GM12878 (cell line): ENCODE data around the gene CTSA. TPM values are rescaled to one million over a fixed set of nuclear protein-coding genes. Genes with fewer than 3 reads are reported as not detected.

Source experiments
- ATF3 ChIP-seq: IDR thresholded peaks from 2 replicates; pipeline ENCODE4 v1.6.1; 2011; ENCODE audit warnings: low read depth, mild to moderate bottlenecking, low read length, moderate library complexity, borderline replicate concordance; ENCODE audit errors: extremely low read depth
- CBFB ChIP-seq: IDR thresholded peaks from 2 replicates; pipeline ENCODE4 v1.6.1; 2016; ENCODE audit warnings: antibody characterized with exemption, low read depth
- CBX3 ChIP-seq: fragments of 200-600 bp; sonication (generic); IDR thresholded peaks from 2 replicates; pipeline ENCODE4 v1.6.1; 2016; ENCODE audit warnings: low read depth, borderline replicate concordance
- CHD2 ChIP-seq: IDR thresholded peaks from 2 replicates; pipeline ENCODE4 v1.6.1; 2011; ENCODE audit warnings: low read depth, low read length, improper control_type of control experiment, borderline replicate concordance
- CREB1 ChIP-seq: IDR thresholded peaks from 2 replicates; pipeline ENCODE4 v1.6.1; 2012; ENCODE audit warnings: low read depth, mild to moderate bottlenecking, inconsistent platforms
- HDAC2 ChIP-seq: fragments of 200-600 bp; sonication (generic); IDR thresholded peaks from 2 replicates; pipeline ENCODE4 v1.6.1; 2017
- IRF4 ChIP-seq: IDR thresholded peaks from 2 replicates; pipeline ENCODE4 v1.6.1; 2011; ENCODE audit warnings: low read depth, low read length
- KLF5 ChIP-seq: fragments of 450-650 bp; IDR thresholded peaks from 2 replicates; pipeline ENCODE4 v1.6.1; 2014; ENCODE audit warnings: mild to moderate bottlenecking; ENCODE audit not compliant: partially characterized antibody
- MTA3 ChIP-seq: IDR thresholded peaks from 2 replicates; pipeline ENCODE4 v1.6.1; 2012; ENCODE audit warnings: low read length, inconsistent platforms, borderline replicate concordance
- MYB ChIP-seq: fragments of 150-350 bp; IDR thresholded peaks from 2 replicates; pipeline ENCODE4 v1.6.1; 2014; ENCODE audit warnings: mild to moderate bottlenecking, low read depth, low read length, borderline replicate concordance
- NBN ChIP-seq: fragments of 450-650 bp; IDR thresholded peaks from 2 replicates; pipeline ENCODE4 v1.6.1; 2016
- PML ChIP-seq: IDR thresholded peaks from 2 replicates; pipeline ENCODE4 v1.6.1; 2012; ENCODE audit warnings: low read length, inconsistent platforms
- POLR2AphosphoS2 ChIP-seq: IDR thresholded peaks from 2 replicates; pipeline ENCODE4 v1.6.1; 2011; ENCODE audit warnings: low read depth, mild to moderate bottlenecking, low read length, improper control_type of control experiment, moderate library complexity
- POU2F2 ChIP-seq: IDR thresholded peaks from 3 replicates; pipeline ENCODE4 v1.6.1; 2011; ENCODE audit warnings: low read depth, mild to moderate bottlenecking, low read length, borderline replicate concordance
- RUNX3 ChIP-seq: IDR thresholded peaks from 2 replicates; pipeline ENCODE4 v1.6.1; 2012; ENCODE audit warnings: low read length, inconsistent platforms
- SMAD5 ChIP-seq: IDR thresholded peaks from 2 replicates; pipeline ENCODE4 v1.6.1; 2016; ENCODE audit warnings: antibody characterized with exemption, low read depth
- SMC3 ChIP-seq: IDR thresholded peaks from 2 replicates; pipeline ENCODE4 v1.6.1; 2011; ENCODE audit warnings: low read length, improper control_type of control experiment, borderline replicate concordance
- SPI1 ChIP-seq: IDR thresholded peaks from 2 replicates; pipeline ENCODE4 v1.6.1; 2011; ENCODE audit warnings: low read depth, mild to moderate bottlenecking, low read length, moderate library complexity, borderline replicate concordance; ENCODE audit not compliant: insufficient read depth
- SREBF2 ChIP-seq: IDR thresholded peaks from 2 replicates; pipeline ENCODE4 v1.6.1; 2012; ENCODE audit warnings: mild to moderate bottlenecking, low read length
- TCF12 ChIP-seq: IDR thresholded peaks from 2 replicates; pipeline ENCODE4 v1.6.1; 2011; ENCODE audit warnings: low read depth, mild to moderate bottlenecking, low read length
- YY1 ChIP-seq: IDR thresholded peaks from 2 replicates; pipeline ENCODE4 v1.6.1; 2011; ENCODE audit warnings: low read depth, mild to moderate bottlenecking, low read length
- ZNF384 ChIP-seq: IDR thresholded peaks from 2 replicates; pipeline ENCODE4 v1.6.1; 2012; ENCODE audit warnings: low read depth, mild to moderate bottlenecking, low read length, improper control_type of control experiment, borderline replicate concordance
- polyA plus RNA-seq, 11 experiments: library from polyadenylated mRNA; depleted of rRNA in 4 of 11; unstranded in 6 of 11; stranded (reverse) in 5 of 11; fragments of >200 nt; fragmentation: Nextera tagmentation in 4 of 11; fragmentation: Illumina TruSeq in 1 of 11; extraction: Ambion mirVana in 4 of 11; extraction: Trizol in 1 of 11; gene quantifications; 1 replicate in 1 of 11; 2 replicates in 10 of 11; pipeline versions ENCODE4 v1.2.1 to v1.2.3, GENCODE V29; 2011 to 2016; ENCODE audit warnings: inconsistent platforms in 2 of 11, missing spikeins in 2 of 11, low read depth in 1 of 11
- total RNA-seq, 4 experiments: library from RNA; depleted of rRNA in 3 of 4; stranded (reverse); fragments of >200 nt in 3 of 4; fragmentation: Illumina TruSeq in 1 of 4; extraction: Trizol in 1 of 4; gene quantifications; 2 replicates each; pipeline versions ENCODE4 v1.2.1 to v1.2.3, GENCODE V29; 2013 to 2021
- TF ChIP-seq, protein P1 (sequence below): fragments of 450-650 bp; IDR thresholded peaks from 2 replicates; pipeline ENCODE4 v1.6.1; 2016; ENCODE audit warnings: mild to moderate bottlenecking
- TF ChIP-seq, protein P2 (sequence below): fragments of 450-650 bp; IDR thresholded peaks from 2 replicates; pipeline ENCODE4 v1.6.1; 2017; ENCODE audit warnings: mild to moderate bottlenecking, moderate library complexity
- TF ChIP-seq, protein P3 (sequence below): IDR thresholded peaks from 2 replicates; pipeline ENCODE4 v1.6.1; 2012; ENCODE audit warnings: low read depth, low read length, improper control_type of control experiment

CTSA gene
- total and polyA plus RNA-seq, 10 of the 15 experiments (the other 5 are each of a cell fraction or from before 2014, with no cell fraction given) = 7.1 to 67.0 (median 36.2) TPM

DNA sequence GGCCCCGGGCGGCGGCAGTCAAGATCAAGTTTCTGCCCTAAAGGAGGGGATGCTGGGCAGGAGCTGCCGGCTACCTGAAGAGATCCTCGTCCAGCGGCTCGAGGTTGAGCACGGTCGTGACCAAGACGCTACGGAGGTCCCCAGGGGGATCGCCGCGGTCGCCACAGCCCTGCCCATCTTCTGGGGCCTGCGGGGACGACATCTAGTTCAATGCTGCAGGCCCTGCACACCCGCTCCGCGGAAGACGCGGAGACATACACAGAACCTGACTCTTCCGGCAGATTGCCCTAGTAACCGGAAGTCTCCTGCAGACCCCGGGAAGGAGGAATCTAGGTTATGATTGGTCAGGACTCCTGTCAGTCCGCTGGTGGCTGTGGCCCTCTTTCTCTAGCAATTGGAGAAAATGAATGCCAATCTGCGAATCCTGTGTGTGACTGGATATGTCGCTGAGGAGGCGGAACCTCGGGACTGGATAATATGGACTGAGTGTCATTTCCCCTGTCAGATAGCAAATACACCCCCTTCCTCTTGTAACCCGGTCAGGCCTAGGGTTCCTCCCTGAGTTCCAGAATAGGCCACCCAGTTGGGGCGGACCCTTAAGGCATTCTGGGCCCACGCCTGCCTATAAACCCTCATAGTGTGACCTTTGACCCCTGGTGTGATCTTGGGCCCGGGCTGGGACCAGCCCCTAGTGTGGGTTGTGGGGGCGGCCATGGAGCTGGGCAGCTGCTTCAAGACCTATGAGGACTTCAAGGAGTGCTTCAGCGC, 33.8 kb upstream of the CTSA start, which contains the start of the genes ACOT8 and ZSWIM3 (continued):
- peak; percentile 97 for TF ChIP-seq KLF5
- TF ChIP-seq, protein P1, sequence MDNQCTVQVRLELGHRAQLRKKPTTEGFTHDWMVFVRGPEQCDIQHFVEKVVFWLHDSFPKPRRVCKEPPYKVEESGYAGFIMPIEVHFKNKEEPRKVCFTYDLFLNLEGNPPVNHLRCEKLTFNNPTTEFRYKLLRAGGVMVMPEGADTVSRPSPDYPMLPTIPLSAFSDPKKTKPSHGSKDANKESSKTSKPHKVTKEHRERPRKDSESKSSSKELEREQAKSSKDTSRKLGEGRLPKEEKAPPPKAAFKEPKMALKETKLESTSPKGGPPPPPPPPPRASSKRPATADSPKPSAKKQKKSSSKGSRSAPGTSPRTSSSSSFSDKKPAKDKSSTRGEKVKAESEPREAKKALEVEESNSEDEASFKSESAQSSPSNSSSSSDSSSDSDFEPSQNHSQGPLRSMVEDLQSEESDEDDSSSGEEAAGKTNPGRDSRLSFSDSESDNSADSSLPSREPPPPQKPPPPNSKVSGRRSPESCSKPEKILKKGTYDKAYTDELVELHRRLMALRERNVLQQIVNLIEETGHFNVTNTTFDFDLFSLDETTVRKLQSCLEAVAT = no peak
- no peak for TF ChIP-seq MTA3
- TF ChIP-seq IRF4 = peak; percentile 17; the same call in 1 of the 2 replicates
- TF ChIP-seq ATF3 = no peak
- no peak for TF ChIP-seq ZNF384
- TF ChIP-seq SPI1 = peak; percentile 56; the same call in 1 of the 2 replicates
- TF ChIP-seq CBFB = peak; percentile 39; the same call in 1 of the 2 replicates
- TF ChIP-seq, protein P2, sequence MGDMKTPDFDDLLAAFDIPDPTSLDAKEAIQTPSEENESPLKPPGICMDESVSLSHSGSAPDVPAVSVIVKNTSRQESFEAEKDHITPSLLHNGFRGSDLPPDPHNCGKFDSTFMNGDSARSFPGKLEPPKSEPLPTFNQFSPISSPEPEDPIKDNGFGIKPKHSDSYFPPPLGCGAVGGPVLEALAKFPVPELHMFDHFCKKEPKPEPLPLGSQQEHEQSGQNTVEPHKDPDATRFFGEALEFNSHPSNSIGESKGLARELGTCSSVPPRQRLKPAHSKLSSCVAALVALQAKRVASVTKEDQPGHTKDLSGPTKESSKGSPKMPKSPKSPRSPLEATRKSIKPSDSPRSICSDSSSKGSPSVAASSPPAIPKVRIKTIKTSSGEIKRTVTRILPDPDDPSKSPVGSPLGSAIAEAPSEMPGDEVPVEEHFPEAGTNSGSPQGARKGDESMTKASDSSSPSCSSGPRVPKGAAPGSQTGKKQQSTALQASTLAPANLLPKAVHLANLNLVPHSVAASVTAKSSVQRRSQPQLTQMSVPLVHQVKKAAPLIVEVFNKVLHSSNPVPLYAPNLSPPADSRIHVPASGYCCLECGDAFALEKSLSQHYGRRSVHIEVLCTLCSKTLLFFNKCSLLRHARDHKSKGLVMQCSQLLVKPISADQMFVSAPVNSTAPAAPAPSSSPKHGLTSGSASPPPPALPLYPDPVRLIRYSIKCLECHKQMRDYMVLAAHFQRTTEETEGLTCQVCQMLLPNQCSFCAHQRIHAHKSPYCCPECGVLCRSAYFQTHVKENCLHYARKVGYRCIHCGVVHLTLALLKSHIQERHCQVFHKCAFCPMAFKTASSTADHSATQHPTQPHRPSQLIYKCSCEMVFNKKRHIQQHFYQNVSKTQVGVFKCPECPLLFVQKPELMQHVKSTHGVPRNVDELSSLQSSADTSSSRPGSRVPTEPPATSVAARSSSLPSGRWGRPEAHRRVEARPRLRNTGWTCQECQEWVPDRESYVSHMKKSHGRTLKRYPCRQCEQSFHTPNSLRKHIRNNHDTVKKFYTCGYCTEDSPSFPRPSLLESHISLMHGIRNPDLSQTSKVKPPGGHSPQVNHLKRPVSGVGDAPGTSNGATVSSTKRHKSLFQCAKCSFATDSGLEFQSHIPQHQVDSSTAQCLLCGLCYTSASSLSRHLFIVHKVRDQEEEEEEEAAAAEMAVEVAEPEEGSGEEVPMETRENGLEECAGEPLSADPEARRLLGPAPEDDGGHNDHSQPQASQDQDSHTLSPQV = no peak
- TF ChIP-seq, protein P3, sequence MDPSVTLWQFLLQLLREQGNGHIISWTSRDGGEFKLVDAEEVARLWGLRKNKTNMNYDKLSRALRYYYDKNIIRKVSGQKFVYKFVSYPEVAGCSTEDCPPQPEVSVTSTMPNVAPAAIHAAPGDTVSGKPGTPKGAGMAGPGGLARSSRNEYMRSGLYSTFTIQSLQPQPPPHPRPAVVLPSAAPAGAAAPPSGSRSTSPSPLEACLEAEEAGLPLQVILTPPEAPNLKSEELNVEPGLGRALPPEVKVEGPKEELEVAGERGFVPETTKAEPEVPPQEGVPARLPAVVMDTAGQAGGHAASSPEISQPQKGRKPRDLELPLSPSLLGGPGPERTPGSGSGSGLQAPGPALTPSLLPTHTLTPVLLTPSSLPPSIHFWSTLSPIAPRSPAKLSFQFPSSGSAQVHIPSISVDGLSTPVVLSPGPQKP = peak; percentile 91
- no peak; the same call in 1 of the 2 replicates for TF ChIP-seq NBN
- TF ChIP-seq TCF12 = peak; percentile 62; the same call in 1 of the 2 replicates
- no peak; the same call in 1 of the 2 replicates for TF ChIP-seq YY1
- no peak for TF ChIP-seq CBX3
- TF ChIP-seq POU2F2 = peak; percentile 70
- no peak for TF ChIP-seq MYB
- TF ChIP-seq CHD2 = peak; percentile 98
- TF ChIP-seq SMAD5 = peak; percentile 68
- peak; percentile 87; the same call in 1 of the 2 replicates for TF ChIP-seq PML
- TF ChIP-seq CREB1 = peak; percentile 83
- no peak for TF ChIP-seq HDAC2
- no peak for TF ChIP-seq SMC3
- TF ChIP-seq RUNX3 = peak; percentile 20
- TF ChIP-seq SREBF2 = no peak
- TF ChIP-seq POLR2AphosphoS2 = peak; percentile 96
